Measurements from ENCODE around the gene SDF2L1. TPM values are rescaled to one million over a fixed set of nuclear protein-coding genes. Genes with fewer than 3 reads are reported as not detected.

SDF2L1 gene, protein sequence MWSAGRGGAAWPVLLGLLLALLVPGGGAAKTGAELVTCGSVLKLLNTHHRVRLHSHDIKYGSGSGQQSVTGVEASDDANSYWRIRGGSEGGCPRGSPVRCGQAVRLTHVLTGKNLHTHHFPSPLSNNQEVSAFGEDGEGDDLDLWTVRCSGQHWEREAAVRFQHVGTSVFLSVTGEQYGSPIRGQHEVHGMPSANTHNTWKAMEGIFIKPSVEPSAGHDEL
- total RNA-seq (2016; rRNA removed; fragmentation: Illumina TruSeq; extraction: Trizol) (39.7 and 57.4 TPM in 2 replicates), polyA plus RNA-seq (2011; rRNA removed) (16.6 and 18.0 TPM in 2 replicates), polyA minus RNA-seq (2011; rRNA and poly(A)+ RNA removed; ENCODE audit: low replicate concordance) (24.5 and 32.2 TPM in 2 replicates), Bru-seq, nascent RNA (percentile 65 among the genes with signal in this experiment), BruChase-seq, experiment 1, labeled RNA remaining after a 6-hour chase (percentile 87 among the genes with signal in this experiment), BruChase-seq, experiment 2, labeled RNA remaining after a 2-hour chase (percentile 75 among the genes with signal in this experiment)
- total RNA-seq (2016; cell fraction: cytosol; rRNA removed; fragmentation: Illumina TruSeq; extraction: Trizol; ENCODE audit: low read depth), result 33.2 and 40.3 TPM in 2 replicates
- total RNA-seq (2016; cell fraction: insoluble cytoplasmic fraction; rRNA removed; fragmentation: Illumina TruSeq; extraction: Trizol), result 40.0 and 62.7 TPM in 2 replicates
- 45.7 and 54.6 TPM in 2 replicates for total RNA-seq (2016; cell fraction: membrane; rRNA removed; fragmentation: Illumina TruSeq; extraction: Trizol)
- 34.2 and 40.4 TPM in 2 replicates for total RNA-seq (2016; cell fraction: nucleus; rRNA removed; fragmentation: Illumina TruSeq; extraction: Trizol)
- polyA plus RNA-seq (2011; cell fraction: cytosol; rRNA removed), result 15.2 and 26.9 TPM in 2 replicates
- 10.9 and 11.0 TPM in 2 replicates for polyA plus RNA-seq (2011; cell fraction: nucleus; rRNA removed)
- polyA plus RNA-seq (2012), result 13.3 and 21.0 TPM in 2 replicates
- polyA plus RNA-seq (2016; cell fraction: cytosol; fragmentation: Illumina TruSeq; extraction: Trizol; ENCODE audit: low read depth), result 42.3 and 50.0 TPM in 2 replicates
- polyA plus RNA-seq (2016; cell fraction: insoluble cytoplasmic fraction; fragmentation: Illumina TruSeq; extraction: Trizol; ENCODE audit: low read depth), result 46.2 TPM in 2 replicates
- 43.9 and 48.5 TPM in 2 replicates for polyA plus RNA-seq (2016; cell fraction: membrane; fragmentation: Illumina TruSeq; extraction: Trizol; ENCODE audit: low read depth)
- polyA plus RNA-seq (2016; cell fraction: nucleus; fragmentation: Illumina TruSeq; extraction: Trizol; ENCODE audit: insufficient read depth, low read depth), result 73.9 and 89.3 TPM in 2 replicates
- polyA minus RNA-seq (2011; cell fraction: cytosol; rRNA and poly(A)+ RNA removed), result 8.3 and 14.1 TPM in 2 replicates
- 2.6 and 5.5 TPM in 2 replicates for polyA minus RNA-seq (2011; cell fraction: nucleus; rRNA and poly(A)+ RNA removed)
- long read RNA-seq, experiment 1, transcript SDF2L1-201 (3 exons, 865 nt), result major isoform, 119 of 125 reads
- long read RNA-seq, experiment 1, partial matches to known transcripts, result 4 of 125 reads
- long read RNA-seq, experiment 1, other reads (novel, unspliced or antisense), result 2 of 125 reads
- long read RNA-seq, experiment 2, transcript SDF2L1-201 (3 exons, 865 nt), result major isoform, 80 of 94 reads
- long read RNA-seq, experiment 2, partial matches to known transcripts, result 6 of 94 reads
- long read RNA-seq, experiment 2, other reads (novel, unspliced or antisense), result 8 of 94 reads

- H3K9ac ChIP-seq (ENCODE audit: insufficient read depth, low read depth, low read length), result peak within 1 kb of the TSS; percentile 85
- ATAC-seq (peak; percentile 91), FAIRE-seq (peak; percentile 90), DNase-seq (ENCODE audit: low spot score) (peak; percentile 97)
- peaks cover 61% of the 10 kb centered on the region for H3K4me1 ChIP-seq (ENCODE audit: insufficient read depth, low read length)
- peaks cover 10% of the 10 kb centered on the region for H3K79me2 ChIP-seq (ENCODE audit: insufficient read depth, low read length)
- H3K9me3 ChIP-seq (ENCODE audit: low read length), result no peaks in the 10 kb centered on the region
- H3K27me3 ChIP-seq (ENCODE audit: control insufficient read depth in 1 of 2, insufficient read depth in 2 of 2, low read length in 2 of 2), result no peaks in the 10 kb centered on the region
- no peaks in the 10 kb centered on the region for H4K20me1 ChIP-seq (ENCODE audit: insufficient read depth, low read length)
- peak within 1 kb of the TSS; percentile 86 for H3K27ac ChIP-seq (ENCODE audit: extremely low read length, insufficient read depth, low read length)
- peak within 1 kb of the TSS; percentile 66 to 87 (median 85) for H3K4me3 ChIP-seq (replicated peaks in 1 of 3; ENCODE audit: insufficient read depth in 1 of 3, low read depth in 2 of 3, low read length in 3 of 3)
- CTCF ChIA-PET (ENCODE audit: low intra/inter-chr PET ratio, low total read pairs), result interaction anchor here (1.6 to 3.0 kb wide), 3 partner anchors 13 to 48 kb away, joined by 3 to 16 read pairs (median 11); partner anchors contain the start of gene YDJC
- H3K36me3 ChIP-seq (replicated peaks in 1 of 2; ENCODE audit: control insufficient read depth in 1 of 2, insufficient read depth in 2 of 2, low read length in 2 of 2), result peaks cover 0 to 13% of the 10 kb centered on the region in 2 experiments; a peak in 2 of 5 replicates
- H3K4me2 ChIP-seq (ENCODE audit: low read depth, low read length), result peak within 1 kb of the TSS; percentile 96
- intact Hi-C loops (cut with micrococcal nuclease; ENCODE audit: unreplicated experiment), result loop anchor here (2.0 to 5.0 kb wide), 2 partner anchors 17 to 50 kb away; no protein-coding TSS in a partner anchor
- in situ Hi-C loops (cut with HindIII; ENCODE audit: extremely low pct_ligation_motif_present, low pct_unique_long_range_greater_than_20kb), result no loop called here
- no peak within 1 kb of the TSS for H2AFZ ChIP-seq (ENCODE audit: low read length)
- POLR2A ChIA-PET, result interaction anchor here (0.6 to 3.3 kb wide), 15 partner anchors 8 to 685 kb away, joined by 3 to 58 read pairs (median 4); partner anchors contain the start of genes CCDC116, PPIL2 and YDJC
- no TSS peak for BruUV-seq (replicated peaks)
- 0% methylated on average over 7 of the region's 76 CpGs for WGBS (ENCODE audit: low lambda C conversion rate)
- TF ChIP-seq, protein P1, sequence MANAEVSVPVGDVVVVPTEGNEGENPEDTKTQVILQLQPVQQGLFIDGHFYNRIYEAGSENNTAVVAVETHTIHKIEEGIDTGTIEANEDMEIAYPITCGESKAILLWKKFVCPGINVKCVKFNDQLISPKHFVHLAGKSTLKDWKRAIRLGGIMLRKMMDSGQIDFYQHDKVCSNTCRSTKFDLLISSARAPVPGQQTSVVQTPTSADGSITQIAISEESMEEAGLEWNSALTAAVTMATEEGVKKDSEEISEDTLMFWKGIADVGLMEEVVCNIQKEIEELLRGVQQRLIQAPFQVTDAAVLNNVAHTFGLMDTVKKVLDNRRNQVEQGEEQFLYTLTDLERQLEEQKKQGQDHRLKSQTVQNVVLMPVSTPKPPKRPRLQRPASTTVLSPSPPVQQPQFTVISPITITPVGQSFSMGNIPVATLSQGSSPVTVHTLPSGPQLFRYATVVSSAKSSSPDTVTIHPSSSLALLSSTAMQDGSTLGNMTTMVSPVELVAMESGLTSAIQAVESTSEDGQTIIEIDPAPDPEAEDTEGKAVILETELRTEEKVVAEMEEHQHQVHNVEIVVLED (CRISPR knock-in tag; IDR thresholded peaks at IDR 0.05; ENCODE audit: borderline replicate concordance), result peak; percentile 38; the same call in 1 of the 2 replicates
- TF ChIP-seq ERF (CRISPR knock-in tag; IDR thresholded peaks at IDR 0.05) (0 out of 2 replicates have a peak, but pooled peaks have one; percentile 33), ZNF274 (CRISPR knock-in tag; IDR thresholded peaks at IDR 0.05) (0 out of 2 replicates have a peak, but pooled peaks have one; percentile 11), ZNF546 (CRISPR knock-in tag; conservative IDR thresholded peaks at IDR 0.05) (no peak; the same call in 1 of the 2 replicates), ZNF572 (CRISPR knock-in tag; IDR thresholded peaks at IDR 0.05) (no peak), ZNF121 (CRISPR knock-in tag; IDR thresholded peaks at IDR 0.05) (no peak), HNRNPK (IDR thresholded peaks at IDR 0.05; ENCODE audit: low read depth, low read length, poor library complexity, severe bottlenecking) (peak; percentile 47), HCFC1 (IDR thresholded peaks at IDR 0.05; ENCODE audit: low read depth, low read length) (no peak), ATF4 (CRISPR knock-in tag; IDR thresholded peaks at IDR 0.05) (0 out of 4 replicates have a peak, but pooled peaks of 1 of the 2 experiments have one; percentile 33), DDIT3 (CRISPR knock-in tag; IDR thresholded peaks at IDR 0.05) (no peak), NR2F1 (CRISPR knock-in tag; IDR thresholded peaks at IDR 0.05) (no peak), ZNF839 (CRISPR knock-in tag; IDR thresholded peaks at IDR 0.05; ENCODE audit: borderline replicate concordance) (0 out of 2 replicates have a peak, but pooled peaks have one; percentile 25)
Observed at GRCh38 chr22:21641789-21642583, at the start of gene SDF2L1. SDF2L1 (plus strand) TSS chr22:21642302; CDS start chr22:21642337, 35 bp downstream.
